NB4 (cell line): ENCODE data around the gene RGS21.

Source experiments
- MYC ChIP-seq: IDR thresholded peaks from 2 replicates; pipeline ENCODE4 v1.6.1; 2011; ENCODE audit warnings: low read depth, low read length
- POLR2A ChIP-seq: IDR thresholded peaks from 2 replicates; pipeline ENCODE4 v1.6.1; 2011; ENCODE audit warnings: mild to moderate bottlenecking; ENCODE audit not compliant: insufficient read length; ENCODE audit errors: extremely low read depth
- TF ChIP-seq, protein P1 (sequence below): IDR thresholded peaks from one replicate; pipeline ENCODE4 v1.5.1; 2012; ENCODE audit warnings: low read depth, low read length
- TF ChIP-seq, protein P2 (sequence below): IDR thresholded peaks from 2 replicates; pipeline ENCODE4 v1.6.1; 2011; ENCODE audit warnings: low read depth, low read length

DNA sequence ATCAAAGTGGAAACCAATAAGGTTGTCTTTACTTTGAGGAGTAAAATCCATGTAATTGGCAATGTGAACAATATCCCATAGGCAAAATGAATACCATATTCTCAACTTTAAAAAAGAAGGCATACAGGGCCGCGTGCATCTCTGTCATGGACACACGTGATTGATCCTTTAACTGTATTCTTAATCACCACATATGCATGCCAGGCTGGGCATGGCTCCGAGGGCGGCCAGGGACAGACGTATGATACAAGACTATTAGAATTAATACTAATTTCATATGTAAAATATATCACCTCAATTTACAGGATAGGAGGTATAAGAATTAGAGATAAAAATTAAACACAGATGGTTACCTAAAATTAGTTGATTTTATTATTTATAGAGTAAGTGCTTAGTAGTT is 11.2 kb downstream of the RGS21 start:
- TF ChIP-seq, protein P1, sequence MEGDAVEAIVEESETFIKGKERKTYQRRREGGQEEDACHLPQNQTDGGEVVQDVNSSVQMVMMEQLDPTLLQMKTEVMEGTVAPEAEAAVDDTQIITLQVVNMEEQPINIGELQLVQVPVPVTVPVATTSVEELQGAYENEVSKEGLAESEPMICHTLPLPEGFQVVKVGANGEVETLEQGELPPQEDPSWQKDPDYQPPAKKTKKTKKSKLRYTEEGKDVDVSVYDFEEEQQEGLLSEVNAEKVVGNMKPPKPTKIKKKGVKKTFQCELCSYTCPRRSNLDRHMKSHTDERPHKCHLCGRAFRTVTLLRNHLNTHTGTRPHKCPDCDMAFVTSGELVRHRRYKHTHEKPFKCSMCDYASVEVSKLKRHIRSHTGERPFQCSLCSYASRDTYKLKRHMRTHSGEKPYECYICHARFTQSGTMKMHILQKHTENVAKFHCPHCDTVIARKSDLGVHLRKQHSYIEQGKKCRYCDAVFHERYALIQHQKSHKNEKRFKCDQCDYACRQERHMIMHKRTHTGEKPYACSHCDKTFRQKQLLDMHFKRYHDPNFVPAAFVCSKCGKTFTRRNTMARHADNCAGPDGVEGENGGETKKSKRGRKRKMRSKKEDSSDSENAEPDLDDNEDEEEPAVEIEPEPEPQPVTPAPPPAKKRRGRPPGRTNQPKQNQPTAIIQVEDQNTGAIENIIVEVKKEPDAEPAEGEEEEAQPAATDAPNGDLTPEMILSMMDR, result no peak
- TF ChIP-seq POLR2A (no peak), MYC (no peak)
- TF ChIP-seq, protein P2, sequence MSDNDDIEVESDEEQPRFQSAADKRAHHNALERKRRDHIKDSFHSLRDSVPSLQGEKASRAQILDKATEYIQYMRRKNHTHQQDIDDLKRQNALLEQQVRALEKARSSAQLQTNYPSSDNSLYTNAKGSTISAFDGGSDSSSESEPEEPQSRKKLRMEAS, result no peak
